ENCODE results near the gene SYT2.
"Not testable (repeated sequence)": the region's sequence is repeated elsewhere in the genome, so short reads cannot be mapped to it uniquely, and the experiment has no call there.

Gene SYT2

DNA sequence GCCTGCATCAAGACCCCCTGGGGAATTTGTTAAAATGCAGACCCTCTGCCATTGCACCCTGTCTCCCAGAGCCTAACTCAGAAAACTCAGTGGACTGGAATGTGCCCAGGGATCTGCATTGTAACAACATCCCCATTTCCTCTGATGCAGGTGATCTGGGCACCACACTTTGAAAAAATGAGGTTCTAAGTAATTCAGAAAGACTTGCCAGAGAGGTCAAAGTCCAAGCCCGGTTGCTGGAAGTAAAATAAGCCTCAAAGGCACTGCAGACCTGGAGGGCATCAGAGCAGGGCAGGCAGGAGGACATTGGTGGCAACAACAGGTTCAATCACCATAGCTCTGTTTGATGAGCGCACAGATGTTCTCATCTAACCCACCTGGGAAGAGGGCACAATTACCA is 90.7 kb downstream of the SYT2 start:
- no peak for DNase-seq

DNA sequence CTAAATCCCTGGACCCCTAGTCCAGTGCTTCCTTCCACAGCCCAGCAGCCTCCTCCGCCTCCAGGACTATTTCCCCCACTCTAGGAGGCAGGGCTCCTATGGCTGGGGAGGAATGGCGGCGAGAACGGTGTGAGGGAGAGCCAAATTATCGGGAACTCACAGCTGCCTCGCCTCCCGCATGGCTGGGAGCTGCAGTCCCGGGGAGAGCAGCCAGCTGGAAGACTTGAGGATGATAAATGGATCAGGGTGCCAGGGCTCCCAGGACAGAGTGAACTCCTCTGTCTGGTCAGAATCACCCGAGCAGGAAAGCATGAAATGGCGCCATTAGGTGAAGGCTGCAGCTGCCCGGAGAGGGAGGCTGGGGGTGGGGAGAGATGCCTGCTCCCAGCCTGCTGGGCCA is 91.2 kb downstream of the SYT2 start:
- DNase-seq = not testable (repeated sequence)

GRCh38 chr1:202616355-202616915 is 93.8 kb downstream of the SYT2 start:
- DNase-seq = no peak

GRCh38 chr1:202615501-202616354 is 94.5 kb downstream of the SYT2 start:
- DNase-seq = peak in 1 of 2 experiments; percentile 46

- not testable (repeated sequence) for DNase-seq
Measured at GRCh38 chr1:202615208-202615500, 95.1 kb downstream of the SYT2 start.

GRCh38 chr1:202614363-202615207 is 95.7 kb downstream of the SYT2 start:
- DNase-seq = not testable (repeated sequence)

GRCh38 chr1:202613571-202613970 is 96.7 kb downstream of the SYT2 start:
- no peak for DNase-seq

- not testable (repeated sequence) for DNase-seq
Measured at GRCh38 chr1:202612036-202612435, 98.2 kb downstream of the SYT2 start.

DNA sequence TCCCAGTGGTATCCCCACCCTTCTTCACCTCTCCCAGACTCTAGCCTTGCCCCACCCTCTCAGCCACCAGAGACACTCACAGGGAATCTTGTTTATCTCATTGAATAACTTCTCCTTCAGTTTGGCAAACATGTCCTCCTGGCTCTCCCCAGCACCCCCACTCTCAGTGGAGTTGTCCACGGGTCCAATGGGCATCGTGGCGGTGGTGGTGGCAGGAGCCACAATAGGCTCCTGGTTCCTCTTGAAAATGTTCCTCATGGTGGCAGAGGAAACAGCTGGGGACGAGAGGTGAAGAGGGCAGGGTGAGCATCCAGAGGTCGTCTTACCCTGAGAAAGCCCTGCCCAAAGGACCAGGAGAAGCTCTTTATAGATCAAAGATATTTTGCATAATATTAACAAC is 104.7 kb downstream of the SYT2 start:
- no peak for DNase-seq

GRCh38 chr1:202603435-202603834 is 106.8 kb downstream of the SYT2 start:
- no peak for DNase-seq

DNA sequence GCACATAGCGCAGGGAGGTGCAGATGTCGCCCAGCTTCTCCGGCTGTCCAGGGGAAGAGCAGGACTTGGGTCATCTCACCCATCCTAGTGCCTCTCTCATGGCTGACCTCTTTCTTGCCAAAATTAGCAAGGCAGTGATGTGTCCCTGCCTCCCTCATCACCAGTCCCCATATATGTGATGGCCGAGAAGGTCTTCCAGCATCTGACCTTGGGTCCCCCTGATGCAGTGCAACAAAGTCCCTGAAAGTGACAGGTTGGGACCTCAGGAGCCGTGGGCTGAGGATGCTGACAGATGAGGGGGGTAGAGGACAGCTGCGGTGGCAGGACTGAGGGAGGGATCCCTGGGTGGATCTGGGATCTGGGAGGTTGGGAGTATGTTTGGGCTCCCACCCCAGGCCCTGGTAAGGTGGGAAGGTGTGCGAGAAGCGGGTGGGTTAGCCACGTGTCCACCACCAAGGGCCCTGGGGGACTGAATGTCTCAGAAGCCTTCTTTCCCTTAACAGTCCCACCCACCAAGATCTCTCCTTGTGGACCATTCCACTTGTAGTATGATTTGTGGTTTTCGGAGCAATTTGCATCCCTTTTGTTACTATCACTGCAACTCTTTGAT is 109.7 kb downstream of the SYT2 start:
- DNase-seq = no peak

DNA sequence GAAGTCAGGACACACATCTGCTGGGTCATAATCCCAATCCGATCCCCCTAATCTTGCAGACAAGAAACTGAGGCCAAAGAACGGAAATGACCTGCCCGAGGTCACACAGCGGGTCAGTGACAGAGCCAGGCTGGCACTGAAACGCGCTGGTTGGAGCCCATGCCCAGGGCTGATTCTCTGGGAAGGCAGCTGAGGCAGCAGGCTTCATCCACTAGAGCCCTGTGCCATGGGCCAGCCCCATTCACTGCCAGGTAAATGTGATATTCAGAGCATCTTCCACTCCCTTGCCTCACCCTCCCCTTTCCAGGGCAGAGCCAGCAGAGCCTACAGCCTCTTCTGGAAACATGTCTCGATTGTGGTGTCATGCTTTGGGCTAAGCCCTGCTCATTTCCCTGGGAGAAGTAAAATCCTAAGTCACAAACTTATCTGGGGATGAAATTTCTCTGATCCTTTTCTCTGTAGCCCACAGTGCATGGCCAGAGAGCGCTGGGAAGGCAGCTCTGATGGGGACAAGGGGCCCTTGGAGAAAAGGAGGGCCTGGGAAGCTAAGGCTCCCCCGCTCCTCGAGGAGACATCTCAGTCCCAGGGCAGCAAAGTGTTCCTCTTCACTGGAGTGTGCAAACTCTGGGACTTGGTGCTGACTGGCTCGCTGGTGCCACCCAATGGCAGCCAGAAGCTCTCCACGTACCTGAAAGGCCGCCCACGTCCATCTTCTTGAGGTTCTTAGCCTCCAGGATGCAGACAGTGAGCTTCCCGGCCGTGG is 110.4 kb downstream of the SYT2 start:
- DNase-seq = peak in 1 of 2 experiments; percentile 48

DNA sequence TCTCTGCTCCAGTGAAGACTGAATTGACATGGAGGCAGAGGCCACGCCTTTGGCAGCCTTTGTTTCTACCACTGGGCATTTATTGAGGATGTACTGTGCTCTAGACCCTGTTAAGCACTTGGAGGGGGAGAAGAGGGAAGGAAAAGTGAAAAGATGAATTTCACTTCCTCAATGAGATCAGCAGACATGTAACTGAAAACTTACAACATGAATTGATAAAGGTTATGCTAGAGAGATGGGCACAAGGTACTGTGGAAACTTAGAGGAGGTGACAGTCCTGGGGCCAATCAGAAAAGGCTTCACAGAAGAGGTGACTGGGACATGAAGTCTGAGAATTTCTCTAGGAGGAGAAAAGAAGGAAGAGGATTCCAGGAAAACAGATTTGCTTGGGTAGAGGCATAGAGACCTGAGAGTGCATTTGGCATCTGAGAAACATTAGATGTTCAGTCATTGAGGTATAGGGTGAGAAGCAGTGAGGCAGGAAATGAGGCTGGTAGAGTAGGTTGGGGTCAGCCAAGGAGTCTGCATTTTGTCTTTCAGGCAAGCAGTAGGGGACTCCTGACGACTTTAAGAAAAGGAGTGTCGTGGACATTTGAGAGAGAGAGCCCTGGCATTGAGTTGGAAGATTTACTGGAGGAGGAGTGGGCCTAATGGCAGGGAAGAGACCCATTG is 113.0 kb downstream of the SYT2 start:
- no peak for DNase-seq

DNA sequence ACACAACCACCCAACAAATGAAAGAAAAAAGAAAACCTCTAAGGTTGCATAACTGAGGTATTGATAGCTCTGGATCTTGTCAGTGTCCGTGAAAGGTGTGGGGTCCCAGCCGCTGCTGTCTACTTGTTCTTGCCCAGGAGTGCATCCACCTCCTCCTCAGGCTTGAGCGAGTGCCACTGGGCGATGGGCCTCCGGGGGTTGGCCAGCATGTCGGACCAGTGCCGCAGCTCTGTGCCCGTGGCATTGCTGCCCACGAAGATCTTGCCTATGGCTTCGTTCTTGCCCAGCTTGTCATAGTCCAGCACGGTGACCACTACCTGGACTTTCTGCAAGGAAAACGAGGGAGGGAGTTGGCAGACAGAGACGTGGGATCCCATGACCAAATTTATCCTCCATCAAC is 113.6 kb downstream of the SYT2 start:
- no peak for DNase-seq

- no peak for DNase-seq
Measured at GRCh38 chr1:202593845-202594244, 116.4 kb downstream of the SYT2 start.

DNA sequence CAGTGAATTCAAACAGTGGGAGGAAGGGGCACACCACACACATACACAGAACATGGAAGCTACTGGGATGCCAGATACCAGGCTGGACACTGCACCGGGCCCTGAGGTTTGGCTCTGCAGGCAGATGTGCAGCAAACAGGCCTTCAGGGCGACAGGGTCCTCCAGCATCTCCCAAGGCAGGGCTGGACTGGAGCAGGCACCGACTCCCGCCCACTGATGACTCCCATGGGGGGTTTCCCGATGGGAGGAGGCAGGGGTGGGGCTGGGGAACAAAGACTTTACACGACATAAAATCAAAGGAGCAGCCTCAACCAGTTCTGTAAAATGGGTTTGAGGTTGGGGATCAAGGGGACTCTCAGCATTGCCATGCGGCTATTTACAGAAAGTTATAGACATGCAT is 118.1 kb downstream of the SYT2 start:
- no peak for DNase-seq

DNA sequence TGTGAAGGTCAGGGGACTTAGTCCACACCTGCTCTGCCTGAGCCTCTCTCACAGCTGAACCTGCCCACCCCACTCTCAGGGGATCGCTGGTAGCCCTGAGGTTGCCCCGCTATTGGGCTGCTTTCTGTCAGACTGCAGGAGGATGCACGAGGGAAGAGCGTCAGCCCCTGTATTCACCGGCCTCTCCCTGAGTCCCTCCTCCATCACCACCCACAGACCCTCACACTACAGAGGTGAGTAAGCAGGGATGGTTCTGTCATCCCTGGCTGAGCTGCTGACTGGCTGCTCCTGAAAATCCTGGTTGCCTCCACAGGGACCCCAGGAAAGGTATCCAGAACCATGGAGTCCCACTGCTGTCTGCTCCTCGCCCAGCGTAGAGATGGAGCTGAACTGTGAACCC is 118.7 kb downstream of the SYT2 start:
- no peak for DNase-seq

GRCh38 chr1:202590975-202591411 is 119.3 kb downstream of the SYT2 start:
- no peak for DNase-seq

- no peak for DNase-seq
Measured at GRCh38 chr1:202590126-202590525, 120.1 kb downstream of the SYT2 start.

DNA sequence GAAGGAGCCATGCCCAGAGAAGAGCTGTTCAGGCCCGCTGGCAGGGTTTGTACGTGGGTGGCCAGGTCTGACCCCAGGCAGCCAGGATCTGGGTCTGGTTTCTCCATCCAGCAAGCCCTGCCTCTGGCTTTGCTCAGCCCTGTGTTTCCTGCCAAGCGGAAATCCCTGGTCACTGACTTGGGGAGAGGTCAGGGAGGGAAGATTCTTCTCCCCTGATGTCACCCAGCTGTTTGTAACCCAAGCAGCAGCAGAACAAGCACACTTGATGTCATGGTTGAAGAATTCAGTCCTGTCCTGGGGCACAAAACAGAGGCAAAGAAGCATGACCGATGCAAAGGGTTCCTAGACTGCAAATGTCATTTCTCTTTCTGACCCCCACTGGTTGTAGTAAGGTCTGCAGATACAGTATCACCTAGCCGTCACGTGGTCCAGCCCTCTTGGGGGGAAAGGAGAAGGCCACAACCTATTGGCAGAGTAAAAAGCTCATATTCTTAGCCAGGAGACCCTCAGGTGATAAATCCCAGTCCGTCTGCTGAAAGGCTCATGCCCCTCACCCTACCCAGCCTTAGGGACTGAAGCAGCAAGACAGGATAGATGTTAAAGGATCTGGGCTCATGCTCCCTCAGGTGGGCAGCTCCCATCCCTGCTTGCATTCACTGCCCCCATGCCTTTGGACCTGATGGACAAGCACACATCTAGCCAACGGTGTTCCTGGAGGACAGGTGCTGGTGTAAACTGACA is 120.9 kb downstream of the SYT2 start:
- DNase-seq = peak; percentile 86 to 91

- no peak for DNase-seq
Measured at GRCh38 chr1:202588503-202589189, 121.6 kb downstream of the SYT2 start.
